Keratinocyte (primary cell): ENCODE measurements around the gene CLINT1. TPM values are rescaled to one million over a fixed set of nuclear protein-coding genes. Genes with fewer than 3 reads are reported as not detected.

ENCODE experiments used
- DNase-seq: peaks from one replicate; pipeline ENCODE4 v3.0.0-alpha.2; 2011; ENCODE audit warnings: low read depth, missing footprints, low spot score
- FAIRE-seq: peaks from 2 replicates; lab custom pipeline; 2011; peaks lifted over from hg19 to GRCh38; lab: Jason Lieb, UNC
- H2AFZ ChIP-seq: 2 replicates; pipeline ENCODE4 v1.6.0; 2012; ENCODE audit warnings: low read length, control low read depth, inconsistent platforms; ENCODE audit not compliant: control insufficient read depth
- H3K27ac ChIP-seq: 2 replicates; pipeline ENCODE4 v1.5.1; 2011; ENCODE audit warnings: low read length; ENCODE audit not compliant: control insufficient read depth, insufficient read depth
- H3K27me3 ChIP-seq: 3 replicates; pipeline ENCODE4 v1.6.0; 2011; ENCODE audit warnings: low read length; ENCODE audit not compliant: control insufficient read depth, insufficient read depth; ENCODE audit errors: extremely low read depth
- H3K36me3 ChIP-seq, 2 experiments: 2 replicates in 1 of 2; 3 replicates in 1 of 2; pipeline ENCODE4 v1.5.1; 2011; ENCODE audit warnings: low read length in 2 of 2, mild to moderate bottlenecking in 1 of 2; ENCODE audit not compliant: control insufficient read depth in 2 of 2, insufficient read depth in 2 of 2; ENCODE audit errors: extremely low read depth in 1 of 2
- H3K4me1 ChIP-seq: 3 replicates; pipeline ENCODE4 v1.5.1; 2011; ENCODE audit warnings: low read length; ENCODE audit not compliant: control insufficient read depth, insufficient read depth; ENCODE audit errors: extremely low read depth
- H3K4me2 ChIP-seq: 3 replicates; pipeline ENCODE4 v1.6.0; 2011; ENCODE audit warnings: low read depth, low read length; ENCODE audit not compliant: control insufficient read depth, insufficient read depth; ENCODE audit errors: extremely low read depth
- H3K4me3 ChIP-seq, 3 experiments: fragments of 200-600 bp in 1 of 3; sonication (generic) in 1 of 3; 2 replicates in 2 of 3; 3 replicates in 1 of 3; pipeline ENCODE4 v1.5.1; 2011 to 2016; ENCODE audit warnings: low read length in 3 of 3, mild to moderate bottlenecking in 3 of 3, control low read depth in 2 of 3, inconsistent platforms in 1 of 3, low read depth in 1 of 3, mixed read lengths in 1 of 3, mixed run types in 1 of 3, moderate library complexity in 1 of 3; ENCODE audit not compliant: control insufficient read depth in 2 of 3, insufficient read depth in 2 of 3; ENCODE audit errors: extremely low read depth in 1 of 3
- H3K79me2 ChIP-seq: 2 replicates; pipeline ENCODE4 v1.6.0; 2012; ENCODE audit warnings: low read length; ENCODE audit not compliant: control insufficient read depth, insufficient read depth
- H3K9ac ChIP-seq: 3 replicates; pipeline ENCODE4 v1.6.0; 2011; ENCODE audit warnings: low read length; ENCODE audit not compliant: control insufficient read depth, insufficient read depth; ENCODE audit errors: extremely low read depth
- H3K9me1 ChIP-seq: 3 replicates; pipeline ENCODE4 v1.6.0; 2011; ENCODE audit warnings: low read length; ENCODE audit not compliant: control insufficient read depth, insufficient read depth; ENCODE audit errors: extremely low read depth
- H3K9me3 ChIP-seq: 2 replicates; pipeline ENCODE4 v1.5.1; 2012; ENCODE audit warnings: low read depth, low read length; ENCODE audit not compliant: control insufficient read depth
- H4K20me1 ChIP-seq: 3 replicates; pipeline ENCODE4 v1.6.0; 2011; ENCODE audit warnings: low read length; ENCODE audit not compliant: control insufficient read depth, insufficient read depth; ENCODE audit errors: extremely low read depth
- EZH2 ChIP-seq: IDR thresholded peaks from one replicate; pipeline ENCODE4 v1.6.1; 2012; ENCODE audit warnings: inconsistent platforms, mild to moderate bottlenecking, low read length, moderate library complexity
- dilution Hi-C: fragments of 300-500 bp; cut with MboI; formaldehyde crosslinking; loops from one replicate; pipeline ENCODE4 v1.7.0; 2020; ENCODE audit warnings: low sequenced_read_pairs; ENCODE audit not compliant: extremely low pct_ligation_motif_present
- polyA plus RNA-seq, 5 experiments: library from polyadenylated mRNA; depleted of rRNA in 3 of 5; stranded (reverse) in 3 of 5; stranded (forward) in 1 of 5; unstranded in 1 of 5; fragments of >200 nt; gene quantifications; 1 replicate in 1 of 5; 2 replicates in 3 of 5; 3 replicates in 1 of 5; pipeline versions ENCODE4 v1.2.1 to v1.2.3, GENCODE V29; 2011 to 2012; ENCODE audit warnings: missing spikeins in 2 of 5, low read depth in 1 of 5, low replicate concordance in 1 of 5
- TF ChIP-seq, protein P1 (sequence below), 3 experiments: IDR thresholded peaks in 1 of 3; conservative IDR thresholded peaks in 1 of 3; optimal IDR thresholded peaks in 1 of 3; 2 replicates in 2 of 3; 3 replicates in 1 of 3; pipeline versions ENCODE3 to v1.5.1; 2011; ENCODE audit warnings: low read length in 3 of 3, mild to moderate bottlenecking in 3 of 3, moderate library complexity in 2 of 3, control low read depth in 1 of 3, inconsistent platforms in 1 of 3; ENCODE audit not compliant: insufficient read depth in 2 of 3; ENCODE audit errors: extremely low read depth in 1 of 3

Gene CLINT1
- polyA plus RNA-seq, 1 donor (not counting 4 experiments of a cell fraction or from before 2014, with no cell fraction given) = 112 TPM

DNA sequence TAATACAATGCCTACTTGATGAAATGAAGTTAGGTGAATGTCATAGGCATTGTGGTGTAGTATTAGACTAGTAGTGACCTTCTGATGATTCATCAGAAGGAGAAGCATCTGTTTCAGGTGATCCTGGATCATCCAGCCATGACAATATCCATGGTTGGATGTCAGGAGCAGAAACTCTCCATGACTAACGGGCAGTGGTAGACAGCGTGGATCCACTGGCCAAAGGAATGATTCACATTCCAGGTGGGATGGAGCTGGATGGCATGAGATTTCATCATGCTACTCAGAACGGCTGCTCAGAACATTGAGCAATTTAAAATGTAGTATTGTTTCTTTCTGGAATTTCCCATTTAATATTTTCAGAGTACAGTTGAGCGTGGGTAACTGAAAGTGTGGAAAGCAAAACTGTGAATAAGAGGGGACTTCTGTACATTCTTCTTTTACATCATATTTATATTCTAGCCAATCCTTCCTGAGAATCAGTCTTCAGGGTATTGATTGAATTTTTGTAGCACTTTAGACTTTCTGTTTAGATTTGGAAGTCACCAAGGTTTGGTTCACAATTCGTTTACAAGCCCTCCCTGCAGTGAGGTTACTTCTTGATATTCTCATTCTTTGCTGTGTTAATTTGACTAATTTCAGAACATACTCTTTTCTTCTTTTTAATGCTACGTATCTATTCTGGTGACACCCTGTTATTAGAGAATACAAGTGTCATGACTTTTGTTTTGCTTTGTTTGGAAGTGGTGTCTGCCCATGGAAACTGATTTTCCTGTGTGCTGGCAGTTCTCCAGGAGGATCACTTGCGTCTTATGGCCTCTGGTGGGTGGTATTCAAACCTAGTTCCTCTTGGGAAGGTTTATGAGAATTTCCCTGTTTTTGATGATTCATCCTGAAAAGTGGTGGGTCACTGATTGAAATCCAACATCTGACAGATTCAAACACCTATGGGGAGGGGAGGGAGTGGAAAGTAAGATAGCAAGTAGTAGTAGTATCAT is 12.2 kb upstream of the CLINT1 start:
- Histone ChIP-seq H3K4me2 (peak overlapping the region; percentile 60), H2AFZ (no peak overlapping the region), H4K20me1 (no peaks in the 10 kb centered on the region), H3K9me3 (no peaks in the 10 kb centered on the region), H3K4me3 (no peak overlapping the region), H3K9me1 (no peaks in the 10 kb centered on the region), H3K9ac (peak overlapping the region; percentile 37), H3K79me2 (no peaks in the 10 kb centered on the region), H3K4me1 (peaks cover 7% of the 10 kb centered on the region), H3K36me3 (no peaks in the 10 kb centered on the region), H3K27me3 (no peaks in the 10 kb centered on the region), H3K27ac (peak overlapping the region; percentile 76)
- peak; percentile 55 for DNase-seq
- dilution Hi-C loops = no loop called here
- TF ChIP-seq, protein P1, sequence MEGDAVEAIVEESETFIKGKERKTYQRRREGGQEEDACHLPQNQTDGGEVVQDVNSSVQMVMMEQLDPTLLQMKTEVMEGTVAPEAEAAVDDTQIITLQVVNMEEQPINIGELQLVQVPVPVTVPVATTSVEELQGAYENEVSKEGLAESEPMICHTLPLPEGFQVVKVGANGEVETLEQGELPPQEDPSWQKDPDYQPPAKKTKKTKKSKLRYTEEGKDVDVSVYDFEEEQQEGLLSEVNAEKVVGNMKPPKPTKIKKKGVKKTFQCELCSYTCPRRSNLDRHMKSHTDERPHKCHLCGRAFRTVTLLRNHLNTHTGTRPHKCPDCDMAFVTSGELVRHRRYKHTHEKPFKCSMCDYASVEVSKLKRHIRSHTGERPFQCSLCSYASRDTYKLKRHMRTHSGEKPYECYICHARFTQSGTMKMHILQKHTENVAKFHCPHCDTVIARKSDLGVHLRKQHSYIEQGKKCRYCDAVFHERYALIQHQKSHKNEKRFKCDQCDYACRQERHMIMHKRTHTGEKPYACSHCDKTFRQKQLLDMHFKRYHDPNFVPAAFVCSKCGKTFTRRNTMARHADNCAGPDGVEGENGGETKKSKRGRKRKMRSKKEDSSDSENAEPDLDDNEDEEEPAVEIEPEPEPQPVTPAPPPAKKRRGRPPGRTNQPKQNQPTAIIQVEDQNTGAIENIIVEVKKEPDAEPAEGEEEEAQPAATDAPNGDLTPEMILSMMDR (optimal IDR thresholded peaks at IDR 0.05 in 1 of 3, IDR thresholded peaks at IDR 0.05 in 1 of 3, conservative IDR thresholded peaks at IDR 0.05 in 1 of 3; ENCODE audit: extremely low read depth in 1 of 3, insufficient read depth in 2 of 3, low read length in 3 of 3) = peak in 1 of 3 experiments; percentile 25
- no peak for TF ChIP-seq EZH2
- FAIRE-seq = peak; percentile 32

DNA sequence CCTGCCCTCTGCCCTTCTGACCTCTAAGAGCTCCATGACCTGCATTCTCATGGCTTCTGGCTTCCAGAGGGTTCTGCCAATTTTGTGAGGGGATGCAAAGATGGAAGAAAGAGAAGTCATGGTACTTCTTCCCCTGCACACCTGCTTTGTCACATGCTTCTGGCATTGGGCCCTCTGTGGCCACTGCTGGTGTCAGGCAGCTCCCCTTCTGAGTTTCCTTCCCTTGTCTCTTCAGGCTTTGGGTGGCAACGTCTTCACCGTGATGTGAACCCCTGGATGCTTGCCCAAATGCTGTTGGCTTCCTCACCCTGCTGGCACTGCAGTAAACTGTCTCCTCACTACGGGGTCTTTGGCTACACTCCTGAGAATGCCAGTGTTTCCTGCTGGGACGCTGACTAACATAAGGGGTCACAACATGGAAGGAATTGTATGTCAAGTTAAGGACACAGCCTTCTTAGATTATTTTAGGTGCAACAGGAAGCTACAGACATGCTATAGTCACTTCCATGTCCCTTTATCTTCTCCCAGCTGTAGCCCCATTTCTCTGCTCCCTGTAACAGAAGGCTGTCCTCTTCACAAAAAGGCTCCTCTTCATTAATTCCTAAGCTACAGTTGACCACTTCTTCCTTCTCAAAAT is 8.9 kb upstream of the CLINT1 start:
- no peak overlapping the region for H3K9ac ChIP-seq
- TF ChIP-seq, protein P1 (optimal IDR thresholded peaks at IDR 0.05 in 1 of 3, IDR thresholded peaks at IDR 0.05 in 1 of 3, conservative IDR thresholded peaks at IDR 0.05 in 1 of 3; ENCODE audit: extremely low read depth in 1 of 3, insufficient read depth in 2 of 3, low read length in 3 of 3) = no peak
- no peak for TF ChIP-seq EZH2
- H3K4me2 ChIP-seq = no peak overlapping the region
- DNase-seq = no peak
- H3K36me3 ChIP-seq = no peaks in the 10 kb centered on the region
- no peaks in the 10 kb centered on the region for H4K20me1 ChIP-seq
- no peak overlapping the region for H3K27ac ChIP-seq
- H3K79me2 ChIP-seq = no peaks in the 10 kb centered on the region
- no peak for FAIRE-seq
- H3K27me3 ChIP-seq = no peaks in the 10 kb centered on the region
- H3K9me1 ChIP-seq = no peaks in the 10 kb centered on the region
- H3K9me3 ChIP-seq = no peaks in the 10 kb centered on the region
- peaks cover 7% of the 10 kb centered on the region for H3K4me1 ChIP-seq
- H3K4me3 ChIP-seq = no peak overlapping the region
- H2AFZ ChIP-seq = no peak overlapping the region
- dilution Hi-C loops = no loop called here
